ENCODE measurements around the gene LHPP. TPM values are rescaled to one million over a fixed set of nuclear protein-coding genes. Genes with fewer than 3 reads are reported as not detected.

LHPP gene
- total RNA-seq, 1 donor from 2014 or later = 22.9 TPM

DNA sequence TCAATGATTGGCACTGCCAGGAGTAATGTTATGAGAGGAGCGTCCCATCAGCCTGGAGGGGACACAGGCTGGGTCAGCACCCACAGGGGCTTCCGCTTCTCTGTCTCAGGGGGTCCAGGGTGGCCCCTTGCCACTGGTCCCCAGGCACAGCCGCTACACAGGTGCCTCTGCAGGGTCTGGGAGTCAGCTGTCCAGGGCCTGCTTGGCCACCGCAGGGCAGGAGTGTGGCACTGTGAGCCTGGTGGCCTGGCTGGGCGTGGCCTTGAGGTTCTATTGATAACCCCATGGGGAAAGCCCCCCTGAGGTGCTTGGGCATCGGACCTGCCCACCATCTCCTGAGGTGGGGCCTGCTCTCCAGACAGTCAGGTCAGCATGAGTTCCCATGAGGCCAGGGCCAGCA lies 136.6 kb downstream of the LHPP start:
- DNase-seq = no peak
- no peaks in the 10 kb centered on the region for H3K9me3 Mint-ChIP-seq
- H3K27ac Mint-ChIP-seq = no peak overlapping the region
- H3K36me3 Mint-ChIP-seq (ENCODE audit: low read depth) = no peaks in the 10 kb centered on the region
- intact Hi-C loops (cut with micrococcal nuclease) = no loop called here
- ATAC-seq (ENCODE audit: low read depth) = no peak
- TF ChIP-seq, protein P1, sequence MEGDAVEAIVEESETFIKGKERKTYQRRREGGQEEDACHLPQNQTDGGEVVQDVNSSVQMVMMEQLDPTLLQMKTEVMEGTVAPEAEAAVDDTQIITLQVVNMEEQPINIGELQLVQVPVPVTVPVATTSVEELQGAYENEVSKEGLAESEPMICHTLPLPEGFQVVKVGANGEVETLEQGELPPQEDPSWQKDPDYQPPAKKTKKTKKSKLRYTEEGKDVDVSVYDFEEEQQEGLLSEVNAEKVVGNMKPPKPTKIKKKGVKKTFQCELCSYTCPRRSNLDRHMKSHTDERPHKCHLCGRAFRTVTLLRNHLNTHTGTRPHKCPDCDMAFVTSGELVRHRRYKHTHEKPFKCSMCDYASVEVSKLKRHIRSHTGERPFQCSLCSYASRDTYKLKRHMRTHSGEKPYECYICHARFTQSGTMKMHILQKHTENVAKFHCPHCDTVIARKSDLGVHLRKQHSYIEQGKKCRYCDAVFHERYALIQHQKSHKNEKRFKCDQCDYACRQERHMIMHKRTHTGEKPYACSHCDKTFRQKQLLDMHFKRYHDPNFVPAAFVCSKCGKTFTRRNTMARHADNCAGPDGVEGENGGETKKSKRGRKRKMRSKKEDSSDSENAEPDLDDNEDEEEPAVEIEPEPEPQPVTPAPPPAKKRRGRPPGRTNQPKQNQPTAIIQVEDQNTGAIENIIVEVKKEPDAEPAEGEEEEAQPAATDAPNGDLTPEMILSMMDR (IDR thresholded peaks at IDR 0.05) = no peak
- CTCF ChIA-PET = no interaction called here
- H3K27me3 Mint-ChIP-seq = no peaks in the 10 kb centered on the region
- H3K4me1 Mint-ChIP-seq = peaks cover 87% of the 10 kb centered on the region
- POLR2A ChIA-PET = no interaction called here
- no peak overlapping the region for H3K4me3 Mint-ChIP-seq

DNA sequence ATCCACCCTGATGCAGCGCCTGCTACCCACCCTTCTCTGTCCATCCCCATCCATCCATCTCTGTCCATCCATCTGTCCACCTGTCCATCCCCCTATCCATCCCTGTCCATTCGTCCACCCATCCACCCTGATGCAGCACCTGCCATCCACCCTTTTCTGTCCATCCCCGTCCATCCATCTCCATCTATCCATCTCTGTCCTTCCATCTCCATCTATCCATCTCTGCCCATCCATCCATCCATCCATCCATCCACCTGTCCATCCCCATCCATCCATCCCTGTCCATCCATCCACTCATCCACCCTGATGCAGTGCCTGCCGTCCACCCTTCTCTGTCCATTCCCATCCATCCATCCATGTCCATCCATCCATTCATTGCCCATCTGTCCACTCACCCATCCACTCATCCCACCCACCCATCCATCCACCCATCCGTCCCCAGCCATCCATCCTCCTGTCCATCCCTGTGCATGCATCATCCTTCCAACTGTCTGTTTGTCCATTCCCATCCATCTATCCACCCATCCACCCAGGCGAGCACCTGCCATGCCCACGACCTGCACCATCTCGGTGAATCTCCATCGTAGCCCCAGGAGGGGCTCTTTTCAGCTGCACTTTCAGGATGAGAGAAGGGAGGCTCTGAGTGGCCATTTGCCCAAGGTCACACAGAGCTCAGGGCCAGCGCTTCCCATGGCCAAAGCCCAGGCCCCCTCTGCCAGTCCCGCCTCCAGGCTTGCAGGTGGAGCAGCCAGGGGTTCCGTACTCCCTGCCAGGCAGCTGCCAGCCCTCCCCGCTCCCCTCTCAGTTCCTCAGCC lies 137.4 kb downstream of the LHPP start:
- peak; percentile 18 for DNase-seq
- no peak overlapping the region for H3K4me3 Mint-ChIP-seq

DNA sequence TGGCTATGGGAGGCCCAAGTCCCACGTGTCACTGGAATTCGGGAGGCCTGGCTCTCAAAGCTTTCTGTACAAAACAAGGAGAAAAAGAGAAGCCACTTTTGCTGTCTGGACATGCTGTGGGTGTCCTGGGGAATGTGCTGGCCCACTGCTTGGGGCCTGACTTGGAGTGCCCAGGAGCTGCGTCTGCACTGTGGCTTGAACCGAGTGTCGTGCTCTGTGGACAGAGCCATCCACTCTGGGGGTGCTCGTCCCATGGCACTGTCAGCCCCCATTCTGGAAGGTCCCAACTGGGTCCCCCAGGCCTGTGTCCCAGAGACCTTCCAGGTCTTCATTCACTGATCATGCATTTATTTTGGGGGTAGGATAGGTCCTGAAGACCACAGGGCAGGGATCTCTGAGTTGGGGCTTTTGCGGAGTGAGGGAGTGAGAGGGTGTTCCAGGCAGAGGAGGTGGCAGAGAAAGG lies 138.0 kb downstream of the LHPP start:
- DNase-seq = no peak
- Mint-ChIP-seq H3K4me1 (peaks cover 94% of the 10 kb centered on the region), H3K27me3 (no peaks in the 10 kb centered on the region), H3K9me3 (no peaks in the 10 kb centered on the region), H3K27ac (peak overlapping the region; percentile 72), H3K4me3 (no peak overlapping the region), H3K36me3 (ENCODE audit: low read depth) (no peaks in the 10 kb centered on the region)
- POLR2A ChIA-PET = interaction anchor here (1.0 to 10.6 kb wide), 10 partner anchors 11 to 202 kb away, joined by 3 to 207 read pairs (median 29); partner anchors contain the start of genes ABRAXAS2 and FAM53B
- intact Hi-C loops (cut with micrococcal nuclease) = loop anchor here (2.0 to 10.0 kb wide), 3 partner anchors 49 to 505 kb away; partner anchors contain the start of genes CHST15 and EEF1AKMT2
- CTCF ChIA-PET = interaction anchor here (0.9 to 1.5 kb wide), 2 partner anchors 61 to 142 kb away, joined by 3 read pairs; no protein-coding TSS in a partner anchor
- TF ChIP-seq, protein P1 (IDR thresholded peaks at IDR 0.05) = no peak
- no peak for ATAC-seq (ENCODE audit: low read depth)

More for the DNA sequence above, 137.4 kb downstream of the LHPP start:
- peaks cover 91% of the 10 kb centered on the region for H3K4me1 Mint-ChIP-seq
- CTCF ChIA-PET = no interaction called here
- POLR2A ChIA-PET = interaction anchor here (0.6 to 10.6 kb wide), 8 partner anchors 11 to 145 kb away, joined by 3 to 207 read pairs (median 29); partner anchors contain the start of gene FAM53B
- intact Hi-C loops (cut with micrococcal nuclease) = no loop called here
- no peaks in the 10 kb centered on the region for H3K9me3 Mint-ChIP-seq
- ATAC-seq (ENCODE audit: low read depth) = no peak
- TF ChIP-seq, protein P1 (IDR thresholded peaks at IDR 0.05) = no peak
- no peaks in the 10 kb centered on the region for H3K36me3 Mint-ChIP-seq (ENCODE audit: low read depth)
- H3K27ac Mint-ChIP-seq = peak overlapping the region; percentile 72
- H3K27me3 Mint-ChIP-seq = no peaks in the 10 kb centered on the region

DNA sequence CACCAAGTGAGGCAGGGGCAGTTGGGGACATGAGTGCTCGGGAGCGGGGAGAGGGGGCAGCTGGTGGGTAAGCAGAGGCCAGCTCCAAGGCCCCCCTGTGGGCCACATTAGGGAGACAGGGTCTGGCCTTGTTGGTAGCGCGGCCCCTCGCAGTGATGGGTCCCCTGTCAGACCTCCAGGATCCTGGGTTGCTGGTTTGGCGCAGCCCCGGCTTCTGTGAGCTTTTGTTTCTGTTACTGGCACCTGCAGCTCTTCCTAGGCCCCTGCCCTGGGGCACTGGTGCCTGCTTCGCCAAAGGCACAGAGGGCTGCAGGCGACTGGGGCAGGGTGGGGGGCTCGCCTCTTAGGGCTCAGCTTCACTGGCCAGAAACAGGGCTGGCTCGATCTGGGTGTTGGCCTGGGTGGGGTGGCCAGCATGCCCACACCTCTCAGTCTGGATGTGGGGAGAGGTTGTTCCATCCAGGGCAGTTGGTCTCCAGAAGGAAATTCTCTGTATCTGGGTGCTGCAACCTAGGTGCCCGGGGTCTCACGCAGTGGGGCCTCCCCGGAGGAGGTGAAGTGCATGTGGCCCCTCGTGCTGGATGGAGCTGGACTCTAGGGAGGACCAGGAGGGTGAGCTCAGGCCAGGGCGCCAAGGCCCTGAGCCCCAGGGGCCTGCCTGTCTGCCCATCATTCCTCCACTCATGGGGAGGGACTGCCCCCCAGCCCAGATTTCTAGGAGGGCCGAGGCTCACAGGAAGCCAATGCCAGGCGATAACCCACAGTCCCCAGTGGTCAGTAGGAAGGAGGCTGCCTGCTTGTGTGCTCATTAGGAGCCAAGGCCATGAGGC lies 138.6 kb downstream of the LHPP start:
- H3K27ac Mint-ChIP-seq = peak overlapping the region; percentile 94
- intact Hi-C loops (cut with micrococcal nuclease) = loop anchor here (2.0 to 10.0 kb wide), 3 partner anchors 49 to 505 kb away; partner anchors contain the start of genes CHST15 and EEF1AKMT2
- ATAC-seq (ENCODE audit: low read depth) = no peak
- H3K4me3 Mint-ChIP-seq = peak overlapping the region; percentile 70
- no peaks in the 10 kb centered on the region for H3K36me3 Mint-ChIP-seq (ENCODE audit: low read depth)
- CTCF ChIA-PET = interaction anchor here (0.7 to 2.6 kb wide), 4 partner anchors 62 to 142 kb away, joined by 3 to 14 read pairs (median 3); no protein-coding TSS in a partner anchor
- POLR2A ChIA-PET = interaction anchor here (0.9 to 10.6 kb wide), 24 partner anchors 8 to 201 kb away, joined by 3 to 207 read pairs (median 9); partner anchors contain the start of gene ABRAXAS2
- no peaks in the 10 kb centered on the region for H3K9me3 Mint-ChIP-seq
- peaks cover 97% of the 10 kb centered on the region for H3K4me1 Mint-ChIP-seq
- TF ChIP-seq, protein P1 (IDR thresholded peaks at IDR 0.05) = no peak
- DNase-seq = peak; percentile 26
- H3K27me3 Mint-ChIP-seq = no peaks in the 10 kb centered on the region

Measured in activated B cell treated with CpG ODN at 0.5 μM for 24 hours (primary cell).